ENCODE measurements around the gene PCDH9.

Gene PCDH9

GRCh38 chr13:67136157-67136556 lies 94.0 kb downstream of the PCDH9 start:
- DNase-seq (ENCODE audit: extremely low spot score, insufficient read length, low read depth) (no peak), FAIRE-seq (no peak)

- FAIRE-seq (no peak), DNase-seq (ENCODE audit: extremely low spot score, insufficient read length, low read depth) (no peak)
Measured at GRCh38 chr13:67135356-67135755, 94.8 kb downstream of the PCDH9 start.

GRCh38 chr13:67134417-67135129 lies 95.6 kb downstream of the PCDH9 start:
- no peak for FAIRE-seq
- no peak for DNase-seq (ENCODE audit: extremely low spot score, insufficient read length, low read depth)

DNA sequence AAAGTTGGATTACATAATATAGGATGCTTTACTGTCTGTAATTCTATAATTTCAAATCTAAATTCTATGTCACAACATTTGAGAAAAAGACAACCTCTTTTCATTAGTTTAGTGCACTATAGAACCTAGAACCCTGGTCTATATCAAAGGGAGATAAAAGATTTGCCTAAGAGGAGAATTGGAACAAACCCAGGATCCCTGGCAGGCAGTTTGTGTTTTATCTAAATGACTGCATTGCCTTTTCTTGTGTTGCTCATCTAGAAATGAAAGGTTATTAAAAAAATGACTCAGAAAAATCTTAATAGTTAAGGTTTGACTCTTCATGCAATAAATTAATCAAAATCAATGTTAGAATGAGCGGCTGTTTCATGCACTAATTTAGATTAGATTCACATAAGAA lies 96.7 kb downstream of the PCDH9 start:
- DNase-seq (ENCODE audit: extremely low spot score, insufficient read length, low read depth), result no peak
- no peak for FAIRE-seq

DNA sequence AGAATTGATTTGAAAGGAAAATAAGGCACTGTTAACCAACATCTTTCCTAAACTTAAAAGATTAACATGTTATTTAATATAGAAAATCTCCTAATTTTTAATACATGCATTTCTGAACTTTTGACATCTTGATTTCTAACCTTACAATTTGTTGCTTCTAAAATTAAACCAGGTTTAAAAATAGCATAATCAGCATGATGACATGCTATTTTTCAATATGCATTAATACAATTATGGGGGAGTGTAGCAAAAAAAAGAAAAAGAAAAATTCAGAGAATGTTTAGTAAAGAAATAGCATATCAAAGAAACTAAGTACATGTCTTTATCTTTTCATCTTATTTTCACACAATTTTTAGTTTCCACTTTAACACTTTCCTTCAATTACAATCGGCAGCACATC lies 98.7 kb downstream of the PCDH9 start:
- DNase-seq (ENCODE audit: extremely low spot score, insufficient read length, low read depth), result no peak
- FAIRE-seq, result no peak

DNA sequence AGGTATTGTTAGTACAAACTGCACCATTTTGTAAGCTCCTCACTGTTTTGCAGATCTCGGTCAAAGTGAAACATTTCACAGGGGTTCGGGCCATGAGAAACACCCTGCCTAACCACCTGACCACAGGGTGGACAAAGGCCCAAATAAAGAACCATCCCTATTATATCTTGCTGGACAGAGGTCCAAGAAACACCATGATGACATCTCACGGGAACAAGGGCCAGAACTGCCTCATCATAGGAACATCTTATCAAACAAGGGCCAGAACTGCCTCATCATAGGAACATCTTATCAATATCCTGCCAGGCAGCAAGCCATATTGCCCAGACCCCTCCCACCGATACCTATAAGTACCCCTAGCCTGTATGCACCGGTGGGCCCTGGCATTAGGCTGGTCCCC lies 99.7 kb downstream of the PCDH9 start:
- no peak for DNase-seq (ENCODE audit: extremely low spot score, insufficient read length, low read depth)
- FAIRE-seq, result no peak

GRCh38 chr13:67128136-67128535 lies 102.0 kb downstream of the PCDH9 start:
- DNase-seq (ENCODE audit: extremely low spot score, insufficient read length, low read depth) (no peak), FAIRE-seq (no peak)

DNA sequence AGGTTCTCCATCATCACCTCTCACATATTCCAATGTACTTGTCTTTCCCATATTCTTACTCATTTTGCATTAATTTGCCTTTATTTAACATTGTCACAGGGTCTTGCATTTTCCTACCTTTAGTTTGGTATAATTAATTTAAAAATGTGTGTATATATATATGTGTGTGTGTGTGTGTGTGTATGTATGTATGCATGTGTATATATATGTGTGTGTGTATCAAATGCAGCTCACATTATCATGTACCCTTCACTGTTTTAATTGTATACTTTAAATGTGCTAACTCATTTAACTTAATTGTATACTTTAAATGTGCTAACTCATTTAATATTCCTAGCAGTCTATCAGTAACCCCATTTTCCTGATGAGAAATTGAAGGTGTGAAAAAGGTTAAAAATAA lies 104.5 kb downstream of the PCDH9 start:
- FAIRE-seq (no peak), DNase-seq (ENCODE audit: extremely low spot score, insufficient read length, low read depth) (no peak)

DNA sequence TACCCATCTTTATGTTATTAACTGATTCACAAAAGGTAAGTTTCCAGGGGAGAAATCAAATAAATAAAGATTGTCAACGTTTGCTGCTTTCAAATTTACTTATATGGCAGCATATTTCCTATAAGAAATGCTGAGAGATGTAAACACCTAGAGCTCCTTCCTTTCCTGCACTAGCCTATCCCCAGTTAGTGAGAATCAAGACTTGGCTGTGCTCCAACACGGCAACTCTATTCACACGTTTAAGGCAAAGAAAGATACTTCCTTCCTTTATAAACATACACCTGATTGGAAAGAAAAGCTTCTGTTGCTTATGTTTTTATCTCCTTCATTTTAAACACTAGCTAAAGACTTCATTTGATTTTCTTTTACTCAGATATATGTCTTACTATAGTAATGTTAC lies 107.0 kb downstream of the PCDH9 start:
- DNase-seq (ENCODE audit: extremely low spot score, insufficient read length, low read depth), result no peak
- FAIRE-seq, result no peak

- FAIRE-seq (no peak), DNase-seq (ENCODE audit: extremely low spot score, insufficient read length, low read depth) (no peak)
Measured at GRCh38 chr13:67122251-67122650, 107.9 kb downstream of the PCDH9 start.

GRCh38 chr13:67120872-67121531 lies 109.1 kb downstream of the PCDH9 start:
- FAIRE-seq (no peak), DNase-seq (ENCODE audit: extremely low spot score, insufficient read length, low read depth) (no peak)

GRCh38 chr13:67119481-67119894 lies 110.6 kb downstream of the PCDH9 start:
- FAIRE-seq, result no peak
- DNase-seq (ENCODE audit: extremely low spot score, insufficient read length, low read depth), result no peak

- DNase-seq (ENCODE audit: extremely low spot score, insufficient read length, low read depth), result no peak
- no peak for FAIRE-seq
Measured at GRCh38 chr13:67118277-67118676, 111.9 kb downstream of the PCDH9 start.

DNA sequence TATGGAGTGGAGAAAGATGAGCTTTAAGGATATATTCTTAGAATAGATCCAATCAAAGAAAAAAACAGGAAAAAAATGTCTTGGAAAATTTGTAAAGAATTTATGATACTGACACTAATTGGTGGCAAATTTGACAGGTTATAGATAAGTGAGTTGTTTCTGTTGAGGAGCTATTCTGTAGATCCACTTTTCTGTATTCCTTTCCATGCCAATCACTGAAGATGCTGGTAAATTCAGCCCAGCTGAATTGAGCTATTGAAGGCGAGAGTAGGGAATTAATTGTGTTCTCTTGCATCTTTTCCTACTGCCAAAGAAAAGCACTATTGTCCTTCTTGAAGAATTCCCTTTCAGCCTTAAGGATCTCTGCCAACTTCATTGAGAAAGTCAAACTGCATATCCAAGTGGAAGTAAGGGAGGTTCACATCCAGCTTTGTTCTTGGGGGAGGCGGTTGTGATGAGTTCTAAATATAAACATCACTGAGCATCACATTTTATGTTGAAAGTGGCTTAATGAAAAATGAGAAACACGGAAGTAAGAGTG lies 113.1 kb downstream of the PCDH9 start:
- no peak for DNase-seq (ENCODE audit: extremely low spot score, insufficient read length, low read depth)
- FAIRE-seq, result no peak

- DNase-seq (ENCODE audit: extremely low spot score, insufficient read length, low read depth) (no peak), FAIRE-seq (no peak)
Measured at GRCh38 chr13:67107979-67108378, 122.2 kb downstream of the PCDH9 start.

DNA sequence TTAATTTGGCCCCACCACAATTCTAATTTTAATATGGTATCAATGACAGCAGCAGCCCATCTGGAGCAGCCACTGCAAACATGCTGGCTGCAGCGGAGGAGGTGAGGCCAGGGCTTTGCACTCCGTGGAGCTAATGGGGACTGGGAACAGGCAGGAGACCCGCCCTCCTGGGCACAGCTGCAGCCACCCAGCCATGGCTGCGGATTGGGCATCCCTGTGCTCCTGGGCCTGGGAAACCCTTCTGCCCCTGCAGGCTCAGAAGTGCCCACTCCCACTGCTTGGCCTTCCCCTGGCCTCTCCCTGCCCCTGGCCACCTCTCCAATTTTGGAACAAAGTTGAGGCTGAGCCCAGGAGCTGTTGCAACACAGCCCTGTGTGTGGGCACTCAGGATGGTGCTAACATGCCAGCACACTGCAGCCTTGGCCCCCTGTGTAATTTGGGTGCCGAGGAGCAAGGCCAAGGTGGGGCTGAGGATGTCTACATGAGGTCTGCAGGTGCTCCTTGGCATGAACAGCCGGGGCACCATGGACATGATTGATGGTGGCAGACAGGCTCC lies 123.6 kb downstream of the PCDH9 start:
- DNase-seq (ENCODE audit: extremely low spot score, insufficient read length, low read depth) (no peak), FAIRE-seq (no peak)

DNA sequence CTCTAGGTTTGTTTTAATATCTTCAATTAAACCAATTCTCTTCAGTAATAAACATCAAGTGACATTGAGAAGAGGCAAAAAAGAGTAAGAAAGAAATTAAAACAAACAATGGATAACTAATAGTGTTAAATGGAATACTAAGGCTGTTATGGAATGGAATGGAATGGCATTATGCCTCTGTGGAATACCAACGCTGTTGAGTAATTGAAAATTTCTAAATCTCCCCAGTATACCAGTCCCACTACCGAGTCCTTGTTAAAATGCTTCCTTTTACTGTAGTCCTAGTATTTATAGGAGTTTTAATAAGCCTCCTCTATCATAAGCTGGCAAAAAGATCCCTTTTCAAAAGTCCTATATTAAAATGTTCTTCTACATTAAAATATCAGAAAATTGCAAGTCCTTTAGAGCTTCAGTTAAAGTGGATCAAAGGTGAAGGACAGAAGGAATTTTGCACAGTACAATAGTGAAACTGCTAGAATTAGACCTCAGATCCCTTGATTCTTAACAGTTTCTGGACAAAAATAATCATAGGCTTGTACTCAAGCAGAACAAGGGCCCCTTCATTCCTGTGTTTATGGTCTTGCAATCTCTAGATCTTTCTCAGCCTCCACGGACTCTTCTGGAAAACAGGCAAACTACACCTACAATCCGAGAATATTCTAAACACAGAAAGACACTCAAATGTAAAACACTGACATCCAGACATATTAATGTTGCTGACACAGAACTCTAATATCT lies 128.2 kb downstream of the PCDH9 start:
- DNase-seq (ENCODE audit: extremely low spot score, insufficient read length, low read depth) (no peak), FAIRE-seq (no peak)

- no peak for DNase-seq (ENCODE audit: extremely low spot score, insufficient read length, low read depth)
- no peak for FAIRE-seq
Measured at GRCh38 chr13:67100730-67101129, 129.4 kb downstream of the PCDH9 start.

DNA sequence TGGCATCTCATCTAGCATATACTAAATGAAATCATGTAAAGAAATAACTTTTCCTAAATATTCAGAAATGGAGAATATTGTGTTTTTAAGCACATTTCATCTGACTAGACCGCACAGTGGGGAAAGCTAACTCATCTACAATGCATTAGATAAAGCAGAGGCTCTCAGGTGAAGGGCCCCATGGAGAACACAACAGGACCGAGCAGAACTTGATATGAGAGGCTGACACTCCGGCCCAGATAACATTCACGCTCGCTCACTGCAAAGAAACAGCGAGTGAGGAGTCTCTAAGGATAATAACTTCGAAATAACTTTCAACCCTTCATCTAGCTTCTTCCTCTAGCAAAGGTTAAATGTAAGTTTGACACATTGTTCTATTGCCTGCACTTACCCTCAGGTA lies 130.6 kb downstream of the PCDH9 start:
- FAIRE-seq (no peak), DNase-seq (ENCODE audit: extremely low spot score, insufficient read length, low read depth) (no peak)

DNA sequence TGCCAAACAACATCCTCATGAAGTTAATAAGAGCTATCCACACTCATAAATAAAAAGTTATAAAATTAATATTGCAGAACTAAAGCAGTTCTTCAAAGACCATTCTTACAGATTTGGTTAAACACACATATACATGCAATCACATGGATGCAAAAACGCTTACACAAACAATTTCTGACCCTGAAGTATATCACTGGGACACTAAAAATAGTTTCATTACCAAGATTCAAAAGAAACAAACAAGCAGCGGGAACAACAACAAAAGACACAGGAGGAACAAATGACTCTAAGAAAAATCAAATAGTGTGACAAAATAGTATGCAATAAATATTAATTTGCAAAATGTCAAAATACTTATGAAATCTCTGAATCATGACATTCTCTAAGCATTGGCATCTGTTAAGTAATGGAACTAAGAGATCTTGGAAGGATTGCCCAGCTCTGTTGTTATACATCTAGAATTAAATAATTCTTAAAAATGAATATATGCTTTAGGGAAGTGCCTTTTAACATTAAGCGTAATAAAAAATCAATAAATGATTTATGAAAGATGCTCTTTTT lies 132.2 kb downstream of the PCDH9 start:
- DNase-seq (ENCODE audit: extremely low spot score, insufficient read length, low read depth) (no peak), FAIRE-seq (no peak)

Data from GM18507 (cell line).